ENCODE data around the gene SLC25A39.
"Not testable (repeated sequence)": the region's sequence is repeated elsewhere in the genome, so short reads cannot be mapped to it uniquely, and the experiment has no call there.

Gene SLC25A39

GRCh38 chr17:44324571-44325275, at the start of gene SLC25A39:
Gene SLC25A39 (minus strand): TSS chr17:44324823. CDS start chr17:44323562, 1,261 bp downstream.
- peak; percentile 88 for DNase-seq

GRCh38 chr17:44372036-44372435, 47.4 kb upstream of the SLC25A39 start:
- no peak for DNase-seq

GRCh38 chr17:44369414-44370023, 44.9 kb upstream of the SLC25A39 start:
- DNase-seq, result not testable (repeated sequence)

- DNase-seq, result not testable (repeated sequence)
Measured at GRCh38 chr17:44368391-44369243, 44.0 kb upstream of the SLC25A39 start.

- no peak for DNase-seq
Measured at GRCh38 chr17:44367231-44367979, 42.8 kb upstream of the SLC25A39 start.

GRCh38 chr17:44365051-44365450, 40.4 kb upstream of the SLC25A39 start:
- not testable (repeated sequence) for DNase-seq

- DNase-seq, result peak; percentile 41
Measured at GRCh38 chr17:44363613-44364159, 39.1 kb upstream of the SLC25A39 start, which contains the start of gene FAM171A2. Gene FAM171A2 (minus strand): TSS chr17:44363853. CDS start chr17:44363714, 139 bp downstream.

GRCh38 chr17:44362949-44363612, 38.5 kb upstream of the SLC25A39 start:
- DNase-seq, result no peak

- DNase-seq, result no peak
Measured at GRCh38 chr17:44362459-44362948, 37.9 kb upstream of the SLC25A39 start.

- no peak for DNase-seq
Measured at GRCh38 chr17:44361292-44362260, 37.0 kb upstream of the SLC25A39 start.

GRCh38 chr17:44360826-44361225, 36.2 kb upstream of the SLC25A39 start:
- DNase-seq, result no peak

- no peak for DNase-seq
Measured at GRCh38 chr17:44360144-44360533, 35.5 kb upstream of the SLC25A39 start.

GRCh38 chr17:44359458-44360143, 35.0 kb upstream of the SLC25A39 start:
- DNase-seq, result no peak

GRCh38 chr17:44359006-44359405, 34.4 kb upstream of the SLC25A39 start:
- no peak for DNase-seq

- no peak for DNase-seq
Measured at GRCh38 chr17:44358066-44358465, 33.4 kb upstream of the SLC25A39 start.

GRCh38 chr17:44356241-44356640, 31.6 kb upstream of the SLC25A39 start:
- DNase-seq, result no peak

GRCh38 chr17:44355642-44356099, 31.0 kb upstream of the SLC25A39 start:
- no peak for DNase-seq

- peak; percentile 37 for DNase-seq
Measured at GRCh38 chr17:44354582-44355561, 30.2 kb upstream of the SLC25A39 start.

Data from stimulated activated naive CD4-positive, alpha-beta T cell treated with Interleukin-2 at 50 U/mL for 16 hours (primary cell).